Neural progenitor cell (in vitro differentiated cells): ENCODE results near the gene EHBP1. TPM values are rescaled to one million over a fixed set of nuclear protein-coding genes. Genes with fewer than 3 reads are reported as not detected.

ENCODE experiments used
- DNase-seq: peaks from one replicate; pipeline ENCODE4 v3.0.0-alpha.2; 2016; ENCODE audit warnings: low spot score
- H2AFZ ChIP-seq: fragments of 200-600 bp; sonication (generic); replicated peaks from 2 replicates; pipeline ENCODE4 v1.6.1; 2016; ENCODE audit warnings: antibody characterized with exemption
- H3F3A ChIP-seq: fragments of 200-600 bp; sonication (generic); 2 replicates; pipeline ENCODE4 v1.6.1; 2016; ENCODE audit warnings: antibody characterized with exemption, low read depth
- H3K27ac ChIP-seq: fragments of 200-600 bp; sonication (generic); 2 replicates; pipeline ENCODE4 v1.5.1; 2016; ENCODE audit warnings: mild to moderate bottlenecking
- H3K27me3 ChIP-seq: fragments of 200-600 bp; sonication (generic); 2 replicates; pipeline ENCODE4 v1.6.1; 2016; ENCODE audit warnings: mild to moderate bottlenecking, moderate library complexity
- H3K36me3 ChIP-seq: fragments of 200-600 bp; sonication (generic); 2 replicates; pipeline ENCODE4 v1.5.1; 2016
- H3K4me1 ChIP-seq: fragments of 200-600 bp; sonication (generic); 2 replicates; pipeline ENCODE4 v1.6.1; 2016; ENCODE audit warnings: mixed run types
- H3K4me2 ChIP-seq: fragments of 200-600 bp; sonication (generic); 2 replicates; pipeline ENCODE4 v1.6.1; 2016
- H3K4me3 ChIP-seq: fragments of 200-600 bp; sonication (generic); 2 replicates; pipeline ENCODE4 v1.5.1; 2016
- H3K79me2 ChIP-seq: fragments of 200-600 bp; sonication (generic); 2 replicates; pipeline ENCODE4 v1.6.1; 2016; ENCODE audit warnings: low read depth
- H3K9ac ChIP-seq: fragments of 200-600 bp; sonication (generic); 2 replicates; pipeline ENCODE4 v1.6.1; 2016
- H3K9me3 ChIP-seq: fragments of 200-600 bp; sonication (generic); 2 replicates; pipeline ENCODE4 v1.5.1; 2016; ENCODE audit warnings: low read depth
- H4K20me1 ChIP-seq: fragments of 200-600 bp; sonication (generic); 2 replicates; pipeline ENCODE4 v1.6.1; 2016; ENCODE audit warnings: low read depth
- H3K27ac Mint-ChIP-seq: 3 replicates; pipeline ENCODE4 v1.8.0; 2021; ENCODE audit warnings: mixed read lengths
- H3K27me3 Mint-ChIP-seq: 2 replicates; pipeline ENCODE4 v1.8.0; 2022; ENCODE audit warnings: low read depth, mild to moderate bottlenecking, inconsistent platforms, moderate library complexity, mixed read lengths; ENCODE audit not compliant: insufficient read depth
- H3K36me3 Mint-ChIP-seq: 3 replicates; pipeline ENCODE4 v1.8.0; 2021; ENCODE audit warnings: mixed read lengths
- H3K4me1 Mint-ChIP-seq: 3 replicates; pipeline ENCODE4 v1.8.0; 2021; ENCODE audit warnings: mixed read lengths
- H3K4me3 Mint-ChIP-seq: 3 replicates; pipeline ENCODE4 v1.8.0; 2021; ENCODE audit warnings: mild to moderate bottlenecking, moderate library complexity, mixed read lengths
- H3K9me3 Mint-ChIP-seq: 3 replicates; pipeline ENCODE4 v1.8.0; 2020; ENCODE audit warnings: mixed read lengths
- EZH2 ChIP-seq: fragments of 200-600 bp; sonication (generic); IDR thresholded peaks from 2 replicates; pipeline ENCODE4 v1.6.1; 2017; ENCODE audit warnings: antibody characterized with exemption, mild to moderate bottlenecking, moderate library complexity
- EZH2phosphoT487 ChIP-seq: fragments of 200-600 bp; sonication (generic); IDR thresholded peaks from 2 replicates; pipeline ENCODE4 v1.6.1; 2017; ENCODE audit warnings: antibody characterized with exemption
- total RNA-seq: library from RNA; depleted of rRNA; stranded (reverse); fragments of >200 nt; gene quantifications from 2 replicates; pipeline ENCODE4 v1.2.3, GENCODE V29; 2015; ENCODE audit warnings: low replicate concordance
- TF ChIP-seq, protein P1 (sequence below): fragments of 200-600 bp; sonication (generic); IDR thresholded peaks from 2 replicates; pipeline ENCODE4 v1.5.1; 2017; ENCODE audit warnings: antibody characterized with exemption, mild to moderate bottlenecking

EHBP1 gene
- total RNA-seq, 1 donor from 2014 or later, result 65.8 TPM

DNA sequence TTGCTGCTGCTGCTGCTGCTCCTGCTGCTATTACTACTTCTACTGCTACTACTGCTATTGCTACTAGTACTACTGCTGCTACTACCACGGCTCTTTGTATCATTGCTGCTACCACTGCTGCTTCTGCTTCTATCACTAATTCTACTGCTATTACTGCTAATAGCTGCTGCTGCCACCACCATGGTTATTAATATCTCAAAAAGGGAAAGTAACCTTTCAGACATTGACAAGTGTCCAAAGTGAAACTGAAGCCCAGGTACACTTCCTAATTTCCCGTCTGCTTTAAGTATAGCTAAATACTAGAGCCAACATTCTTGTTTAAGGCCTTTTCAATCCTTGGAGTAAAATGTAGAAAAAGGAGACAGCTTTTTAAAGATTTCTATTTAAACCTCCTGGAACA is 45.4 kb upstream of the EHBP1 start:
- Mint-ChIP-seq H3K4me3 (no peak overlapping the region), H3K36me3 (no peaks in the 10 kb centered on the region), H3K27ac (no peak overlapping the region), H3K9me3 (no peaks in the 10 kb centered on the region), H3K27me3 (no peaks in the 10 kb centered on the region), H3K4me1 (peaks cover 31% of the 10 kb centered on the region)
- H3K27ac ChIP-seq, result no peak overlapping the region
- no peak overlapping the region for H3K4me3 ChIP-seq
- no peak overlapping the region for H3K4me2 ChIP-seq
- H3K79me2 ChIP-seq, result no peaks in the 10 kb centered on the region
- H3K9ac ChIP-seq, result no peak overlapping the region
- H3K36me3 ChIP-seq, result no peaks in the 10 kb centered on the region
- no peaks in the 10 kb centered on the region for H3F3A ChIP-seq
- no peak overlapping the region for H2AFZ ChIP-seq
- H3K27me3 ChIP-seq, result no peaks in the 10 kb centered on the region
- TF ChIP-seq EZH2phosphoT487 (no peak), EZH2 (no peak)
- TF ChIP-seq, protein P1, sequence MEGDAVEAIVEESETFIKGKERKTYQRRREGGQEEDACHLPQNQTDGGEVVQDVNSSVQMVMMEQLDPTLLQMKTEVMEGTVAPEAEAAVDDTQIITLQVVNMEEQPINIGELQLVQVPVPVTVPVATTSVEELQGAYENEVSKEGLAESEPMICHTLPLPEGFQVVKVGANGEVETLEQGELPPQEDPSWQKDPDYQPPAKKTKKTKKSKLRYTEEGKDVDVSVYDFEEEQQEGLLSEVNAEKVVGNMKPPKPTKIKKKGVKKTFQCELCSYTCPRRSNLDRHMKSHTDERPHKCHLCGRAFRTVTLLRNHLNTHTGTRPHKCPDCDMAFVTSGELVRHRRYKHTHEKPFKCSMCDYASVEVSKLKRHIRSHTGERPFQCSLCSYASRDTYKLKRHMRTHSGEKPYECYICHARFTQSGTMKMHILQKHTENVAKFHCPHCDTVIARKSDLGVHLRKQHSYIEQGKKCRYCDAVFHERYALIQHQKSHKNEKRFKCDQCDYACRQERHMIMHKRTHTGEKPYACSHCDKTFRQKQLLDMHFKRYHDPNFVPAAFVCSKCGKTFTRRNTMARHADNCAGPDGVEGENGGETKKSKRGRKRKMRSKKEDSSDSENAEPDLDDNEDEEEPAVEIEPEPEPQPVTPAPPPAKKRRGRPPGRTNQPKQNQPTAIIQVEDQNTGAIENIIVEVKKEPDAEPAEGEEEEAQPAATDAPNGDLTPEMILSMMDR, result no peak
- H4K20me1 ChIP-seq, result no peaks in the 10 kb centered on the region
- H3K4me1 ChIP-seq, result peaks cover 10% of the 10 kb centered on the region
- DNase-seq, result no peak
- no peaks in the 10 kb centered on the region for H3K9me3 ChIP-seq

DNA sequence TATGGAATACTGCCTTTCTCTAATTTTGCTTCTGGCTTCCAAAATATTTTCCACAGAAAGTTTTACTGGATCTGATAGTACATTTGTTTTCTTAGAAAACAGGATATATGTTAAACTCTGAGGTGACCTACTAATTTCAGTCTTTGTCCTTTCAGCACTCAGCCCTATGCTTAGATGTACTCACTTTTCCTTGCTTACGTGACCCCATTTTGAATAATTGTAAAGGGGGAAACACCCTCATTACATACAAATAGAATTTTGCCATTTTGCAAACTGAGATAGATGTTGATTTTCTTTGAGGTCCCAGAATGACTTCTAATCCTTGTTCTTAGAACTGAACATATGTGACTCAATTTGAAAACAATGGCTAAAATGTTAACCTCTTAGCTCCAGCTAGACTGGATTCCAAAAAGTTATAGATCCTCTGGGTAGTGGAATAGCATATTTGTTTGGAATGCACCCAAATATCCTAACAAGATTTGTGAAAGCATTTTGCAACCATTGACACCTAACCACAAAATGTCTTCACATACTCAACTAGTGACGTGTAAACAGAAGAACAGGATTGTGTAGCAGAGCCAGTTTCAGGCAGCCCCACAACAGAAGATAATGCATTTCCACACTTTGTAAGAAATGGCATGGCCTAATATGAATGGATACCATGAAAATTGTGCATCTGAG is 44.8 kb upstream of the EHBP1 start:
- H3K79me2 ChIP-seq, result no peaks in the 10 kb centered on the region
- no peak overlapping the region for H3K4me2 ChIP-seq
- H3K36me3 ChIP-seq, result no peaks in the 10 kb centered on the region
- no peaks in the 10 kb centered on the region for H3K9me3 ChIP-seq
- H2AFZ ChIP-seq, result peak overlapping the region; percentile 23
- no peaks in the 10 kb centered on the region for H4K20me1 ChIP-seq
- Mint-ChIP-seq H3K27ac (no peak overlapping the region), H3K4me3 (no peak overlapping the region), H3K4me1 (peaks cover 31% of the 10 kb centered on the region), H3K9me3 (no peaks in the 10 kb centered on the region), H3K36me3 (no peaks in the 10 kb centered on the region), H3K27me3 (no peaks in the 10 kb centered on the region)
- H3K9ac ChIP-seq, result no peak overlapping the region
- DNase-seq, result no peak
- no peaks in the 10 kb centered on the region for H3K27me3 ChIP-seq
- H3K4me3 ChIP-seq, result no peak overlapping the region
- no peak overlapping the region for H3K27ac ChIP-seq
- peaks cover 10% of the 10 kb centered on the region for H3K4me1 ChIP-seq
- no peaks in the 10 kb centered on the region for H3F3A ChIP-seq
- no peak for TF ChIP-seq EZH2phosphoT487
- no peak for TF ChIP-seq EZH2
- TF ChIP-seq, protein P1, result no peak

DNA sequence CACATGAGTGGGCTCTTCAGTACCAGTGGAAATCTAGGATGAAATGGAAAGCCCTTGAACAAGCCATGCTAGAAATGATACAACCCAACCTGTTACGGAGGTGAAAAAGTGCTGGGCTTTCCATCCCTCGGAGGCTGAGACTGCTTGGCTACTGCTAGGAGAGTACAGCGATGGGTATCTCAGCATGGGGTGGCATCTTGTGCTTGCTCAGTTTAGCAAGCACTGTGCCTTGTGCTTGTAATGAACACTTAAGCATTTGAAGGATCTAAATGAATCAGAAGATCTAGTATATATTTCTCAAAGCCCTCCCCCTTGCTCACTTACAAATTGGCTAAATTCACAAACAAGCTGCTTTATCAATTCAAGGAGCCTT is 44.3 kb upstream of the EHBP1 start:
- H3K36me3 Mint-ChIP-seq, result no peaks in the 10 kb centered on the region
- H3K27me3 ChIP-seq, result no peaks in the 10 kb centered on the region
- no peaks in the 10 kb centered on the region for H3F3A ChIP-seq
- no peak overlapping the region for H3K9ac ChIP-seq
- TF ChIP-seq, protein P1, result no peak
- no peak for TF ChIP-seq EZH2
- TF ChIP-seq EZH2phosphoT487, result no peak
- peak; percentile 29 for DNase-seq
- H3K27ac ChIP-seq, result no peak overlapping the region
- no peak overlapping the region for H3K27ac Mint-ChIP-seq
- no peaks in the 10 kb centered on the region for H3K9me3 ChIP-seq
- H4K20me1 ChIP-seq, result no peaks in the 10 kb centered on the region
- peaks cover 31% of the 10 kb centered on the region for H3K4me1 Mint-ChIP-seq
- no peaks in the 10 kb centered on the region for H3K79me2 ChIP-seq
- H3K4me3 ChIP-seq, result no peak overlapping the region
- no peak overlapping the region for H3K4me3 Mint-ChIP-seq
- H3K36me3 ChIP-seq, result no peaks in the 10 kb centered on the region
- H2AFZ ChIP-seq, result peak overlapping the region; percentile 23
- H3K27me3 Mint-ChIP-seq, result no peaks in the 10 kb centered on the region
- H3K9me3 Mint-ChIP-seq, result no peaks in the 10 kb centered on the region
- peaks cover 10% of the 10 kb centered on the region for H3K4me1 ChIP-seq
- no peak overlapping the region for H3K4me2 ChIP-seq
